ENCODE results near the gene FGF1.

The FGF1 gene

GRCh38 chr5:142544946-142545649 lies 140.8 kb downstream of the FGF1 start:
- Histone ChIP-seq H2AFZ (ENCODE audit: low read depth, low read length) (no peak overlapping the region), H3K4me1 (ENCODE audit: low read length) (no peaks in the 10 kb centered on the region), H3K4me3 (ENCODE audit: low read length) (no peak overlapping the region), H3K9ac (ENCODE audit: low read length) (no peak overlapping the region), H3K27me3 (ENCODE audit: low read depth, low read length) (no peaks in the 10 kb centered on the region), H3K36me3 (replicated peaks; ENCODE audit: low read depth, low read length) (no peaks in the 10 kb centered on the region), H3K4me2 (ENCODE audit: low read length) (no peak overlapping the region), H3K27ac (ENCODE audit: low read length) (no peak overlapping the region), H3K9me3 (ENCODE audit: insufficient read depth, low read length) (no peaks in the 10 kb centered on the region), H4K20me1 (ENCODE audit: insufficient read depth, low read length) (no peaks in the 10 kb centered on the region), H3K79me2 (ENCODE audit: low read length) (no peaks in the 10 kb centered on the region)
- TF ChIP-seq EZH2phosphoT487 (IDR thresholded peaks at IDR 0.05; ENCODE audit: low read depth), result no peak
- no peak for TF ChIP-seq CTCF (IDR thresholded peaks at IDR 0.05; ENCODE audit: low read depth, low read length)

- no peak overlapping the region for H2AFZ ChIP-seq (ENCODE audit: low read depth, low read length)
- no peaks in the 10 kb centered on the region for H4K20me1 ChIP-seq (ENCODE audit: insufficient read depth, low read length)
- TF ChIP-seq CTCF (IDR thresholded peaks at IDR 0.05; ENCODE audit: low read depth, low read length) (no peak), EZH2phosphoT487 (IDR thresholded peaks at IDR 0.05; ENCODE audit: low read depth) (no peak)
- no peaks in the 10 kb centered on the region for H3K79me2 ChIP-seq (ENCODE audit: low read length)
- H3K4me1 ChIP-seq (ENCODE audit: low read length), result no peaks in the 10 kb centered on the region
- no peaks in the 10 kb centered on the region for H3K36me3 ChIP-seq (replicated peaks; ENCODE audit: low read depth, low read length)
- H3K9ac ChIP-seq (ENCODE audit: low read length), result no peak overlapping the region
- 0 out of 2 replicates have a peak, but pooled peaks cover 3% of the 10 kb centered on the region for H3K27me3 ChIP-seq (ENCODE audit: low read depth, low read length)
- no peak overlapping the region for H3K4me3 ChIP-seq (ENCODE audit: low read length)
- no peak overlapping the region for H3K4me2 ChIP-seq (ENCODE audit: low read length)
- H3K27ac ChIP-seq (ENCODE audit: low read length), result no peak overlapping the region
- no peaks in the 10 kb centered on the region for H3K9me3 ChIP-seq (ENCODE audit: insufficient read depth, low read length)
Measured at GRCh38 chr5:142544071-142544753, 141.7 kb downstream of the FGF1 start.

GRCh38 chr5:142542906-142543305 lies 143.0 kb downstream of the FGF1 start:
- H3K27ac ChIP-seq (ENCODE audit: low read length), result no peak overlapping the region
- no peaks in the 10 kb centered on the region for H3K9me3 ChIP-seq (ENCODE audit: insufficient read depth, low read length)
- H4K20me1 ChIP-seq (ENCODE audit: insufficient read depth, low read length), result no peaks in the 10 kb centered on the region
- no peak overlapping the region for H3K4me3 ChIP-seq (ENCODE audit: low read length)
- no peaks in the 10 kb centered on the region for H3K4me1 ChIP-seq (ENCODE audit: low read length)
- 0 out of 2 replicates have a peak, but pooled peaks cover 3% of the 10 kb centered on the region for H3K27me3 ChIP-seq (ENCODE audit: low read depth, low read length)
- TF ChIP-seq CTCF (IDR thresholded peaks at IDR 0.05; ENCODE audit: low read depth, low read length), result no peak
- no peak overlapping the region for H2AFZ ChIP-seq (ENCODE audit: low read depth, low read length)
- H3K79me2 ChIP-seq (ENCODE audit: low read length), result no peaks in the 10 kb centered on the region
- no peak overlapping the region for H3K4me2 ChIP-seq (ENCODE audit: low read length)
- H3K36me3 ChIP-seq (replicated peaks; ENCODE audit: low read depth, low read length), result no peaks in the 10 kb centered on the region
- no peak overlapping the region for H3K9ac ChIP-seq (ENCODE audit: low read length)

Measured in OCI-LY3 (cell line).